Neutrophil (primary cell): Measurements from ENCODE around the gene LMNB1.
"Not testable (repeated sequence)": the region's sequence is repeated elsewhere in the genome, so short reads cannot be mapped to it uniquely, and the experiment has no call there.

Experiments used
- H3K27ac ChIP-seq: fragments of 200-600 bp; sonication (generic); 2 replicates; pipeline ENCODE4 v1.5.1; 2016; ENCODE audit warnings: mild to moderate bottlenecking, moderate library complexity
- H3K27me3 ChIP-seq: fragments of 200-600 bp; sonication (generic); 2 replicates; pipeline ENCODE4 v1.6.0; 2016; ENCODE audit warnings: mild to moderate bottlenecking
- H3K36me3 ChIP-seq: fragments of 200-600 bp; sonication (generic); 2 replicates; pipeline ENCODE4 v1.5.1; 2017
- H3K4me1 ChIP-seq, 2 experiments: fragments of 200-600 bp in 1 of 2; sonication (generic) in 1 of 2; 1 replicate in 1 of 2; 2 replicates in 1 of 2; pipeline versions ENCODE4 v1.5.1 to v1.6.1; 2013 to 2016; ENCODE audit warnings: low read depth in 1 of 2, low read length in 1 of 2, mild to moderate bottlenecking in 1 of 2, moderate library complexity in 1 of 2; ENCODE audit not compliant: control insufficient read depth in 1 of 2, insufficient read depth in 1 of 2
- H3K4me3 ChIP-seq, 2 experiments: fragments of 200-600 bp in 1 of 2; sonication (generic) in 1 of 2; 1 replicate in 1 of 2; 2 replicates in 1 of 2; pipeline ENCODE4 v1.5.1; 2013 to 2016; ENCODE audit warnings: low read depth in 1 of 2, low read length in 1 of 2, mild to moderate bottlenecking in 1 of 2, moderate library complexity in 1 of 2
- H3K9me3 ChIP-seq: fragments of 200-600 bp; sonication (generic); 2 replicates; pipeline ENCODE4 v1.5.1; 2016
- CTCF ChIP-seq: fragments of 200-600 bp; sonication (generic); IDR thresholded peaks from 2 replicates; pipeline ENCODE4 v1.5.1; 2016; ENCODE audit warnings: antibody characterized with exemption

LMNB1 gene

GRCh38 chr5:126769703-126770102 lies 7.2 kb upstream of the LMNB1 start:
- H3K4me3 ChIP-seq = no peak overlapping the region
- no peak overlapping the region for H3K27ac ChIP-seq
- H3K9me3 ChIP-seq = no peaks in the 10 kb centered on the region
- no peak for TF ChIP-seq CTCF
- H3K36me3 ChIP-seq = no peaks in the 10 kb centered on the region
- H3K27me3 ChIP-seq = no peaks in the 10 kb centered on the region
- no peaks in the 10 kb centered on the region for H3K4me1 ChIP-seq

- peaks cover 15 to 19% of the 10 kb centered on the region in 2 experiments for H3K4me1 ChIP-seq
- H3K9me3 ChIP-seq, H3K4me3 ChIP-seq, H3K36me3 ChIP-seq, H3K27ac ChIP-seq, H3K27me3 ChIP-seq: not testable (repeated sequence)
These were observed 3.4 kb upstream of the LMNB1 start for GRCh38 chr5:126773536-126773935.

DNA sequence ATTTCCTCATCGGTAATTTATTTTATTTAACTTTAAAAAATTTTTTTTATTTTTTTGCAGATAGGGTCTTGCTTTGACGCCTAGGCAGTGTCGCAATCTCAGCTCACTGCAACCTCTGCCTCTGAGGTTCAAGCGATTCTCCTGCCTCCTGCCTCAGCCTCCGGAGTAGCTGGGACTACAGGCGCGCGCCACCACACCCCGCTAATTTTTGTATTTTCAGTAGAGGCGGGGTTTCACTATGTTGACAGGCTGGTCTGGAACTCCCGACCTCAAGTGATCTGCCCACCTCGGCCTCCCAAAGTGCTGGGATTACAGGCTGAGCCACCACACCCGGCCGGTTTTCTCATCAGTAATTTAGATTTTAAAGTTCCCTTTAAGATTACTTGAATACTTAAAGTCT lies 2.3 kb upstream of the LMNB1 start:
- H3K36me3 ChIP-seq, H3K27me3 ChIP-seq, H3K9me3 ChIP-seq, H3K4me3 ChIP-seq, H3K27ac ChIP-seq: not testable (repeated sequence)
- peaks cover 25 to 29% of the 10 kb centered on the region in 2 experiments for H3K4me1 ChIP-seq

GRCh38 chr5:126777257-126777974 lies 480 bp downstream of the LMNB1 start:
- Histone ChIP-seq H3K4me1 (peaks cover 35 to 39% of the 10 kb centered on the region in 2 experiments), H3K27ac (peak overlapping the region; percentile 90), H3K36me3 (no peaks in the 10 kb centered on the region), H3K9me3 (no peaks in the 10 kb centered on the region), H3K4me3 (peak overlapping the region; percentile 95 to 96), H3K27me3 (no peaks in the 10 kb centered on the region)
- TF ChIP-seq CTCF = no peak

- Histone ChIP-seq H3K4me1 (peaks cover 35 to 39% of the 10 kb centered on the region in 2 experiments), H3K9me3 (no peaks in the 10 kb centered on the region), H3K27me3 (no peaks in the 10 kb centered on the region), H3K4me3 (peak overlapping the region; percentile 95 to 96), H3K27ac (peak overlapping the region; percentile 90), H3K36me3 (no peaks in the 10 kb centered on the region)
- TF ChIP-seq CTCF = no peak
These were observed 1.2 kb downstream of the LMNB1 start for GRCh38 chr5:126777975-126778674.

GRCh38 chr5:126778675-126779403 lies 1.9 kb downstream of the LMNB1 start:
- Histone ChIP-seq H3K4me3 (peak overlapping the region; percentile 95 to 96), H3K27me3 (no peaks in the 10 kb centered on the region), H3K9me3 (no peaks in the 10 kb centered on the region), H3K36me3 (no peaks in the 10 kb centered on the region), H3K4me1 (peaks cover 35 to 39% of the 10 kb centered on the region in 2 experiments), H3K27ac (peak overlapping the region; percentile 90)
- no peak for TF ChIP-seq CTCF
